Mucosa of descending colon (tissue), 3 donors: Measurements from ENCODE around the gene EVPLL. TPM values are rescaled to one million over a fixed set of nuclear protein-coding genes. Genes with fewer than 3 reads are reported as not detected.
"Not testable (repeated sequence)": the region's sequence is repeated elsewhere in the genome, so short reads cannot be mapped to it uniquely, and the experiment has no call there.

Experiments
- ATAC-seq: fragments of 200-7000 bp; cut with Tn5 transposase; one replicate; pipeline ENCODE4 v1.9.1; 2020; ENCODE audit warnings: mild to moderate bottlenecking, moderate library complexity
- DNase-seq, 3 donors: peaks; one replicate each; pipeline ENCODE4 v3.0.0-alpha.2; 2020
- H3K36me3 ChIP-seq: fragments of 200-600 bp; one replicate; pipeline ENCODE4 v1.8.0; 2021; ENCODE audit warnings: low read depth, mild to moderate bottlenecking
- H3K4me1 ChIP-seq: fragments of 200-600 bp; one replicate; pipeline ENCODE4 v1.8.0; 2021; ENCODE audit warnings: low read depth, mild to moderate bottlenecking
- H3K4me3 ChIP-seq: fragments of 200-600 bp; one replicate; pipeline ENCODE4 v1.8.0; 2021; ENCODE audit warnings: mild to moderate bottlenecking
- H3K9me3 ChIP-seq: fragments of 200-600 bp; one replicate; pipeline ENCODE4 v1.8.0; 2021; ENCODE audit warnings: mild to moderate bottlenecking
- intact Hi-C, 2 donors: fragments of 100-400 bp; cut with DNase I in 1 of 2; cut with micrococcal nuclease in 1 of 2; formaldehyde crosslinking; loops; one replicate each; pipeline versions ENCODE4 v1.11.0 to v1.11.1; 2022; cut with DNase I, micrococcal nuclease
- long read RNA-seq, 2 donors: library from polyadenylated mRNA; unstranded; transcript quantifications; one replicate each; pipeline ENCODE4 v2.0.0, GENCODE V29; 2019 to 2021
- total RNA-seq, 3 donors: library from RNA; stranded (reverse); fragmentation: NEBNext Ultra II Directional in 2 of 3; extraction: Animal tissue kit (Norgen Biotek cat#: 25700) in 2 of 3; gene quantifications; one replicate each; pipeline versions ENCODE4 v1.2.1 to v1.2.4, GENCODE V29; 2021 to 2023
- TF ChIP-seq, protein P1 (sequence below): fragments of 200-600 bp; IDR thresholded peaks from one replicate; pipeline ENCODE4 v1.8.0; 2022; ENCODE audit warnings: antibody characterized with exemption, mild to moderate bottlenecking
- donor health status: DM: no; HTN: no; CAD: no; lungs with moderate emphysema.
- donor health status: DM: no; HTN: no; CAD: no.
- donor health status: DM: no; HTN: yes; CAD: no.

Gene EVPLL
- total RNA-seq = under 1 TPM in 2 of 3 donors, not detected in 1; 0.13 to 0.23 TPM
- long read RNA-seq, donor 1 = 0 reads
- long read RNA-seq, donor 2 = 0 reads

DNA sequence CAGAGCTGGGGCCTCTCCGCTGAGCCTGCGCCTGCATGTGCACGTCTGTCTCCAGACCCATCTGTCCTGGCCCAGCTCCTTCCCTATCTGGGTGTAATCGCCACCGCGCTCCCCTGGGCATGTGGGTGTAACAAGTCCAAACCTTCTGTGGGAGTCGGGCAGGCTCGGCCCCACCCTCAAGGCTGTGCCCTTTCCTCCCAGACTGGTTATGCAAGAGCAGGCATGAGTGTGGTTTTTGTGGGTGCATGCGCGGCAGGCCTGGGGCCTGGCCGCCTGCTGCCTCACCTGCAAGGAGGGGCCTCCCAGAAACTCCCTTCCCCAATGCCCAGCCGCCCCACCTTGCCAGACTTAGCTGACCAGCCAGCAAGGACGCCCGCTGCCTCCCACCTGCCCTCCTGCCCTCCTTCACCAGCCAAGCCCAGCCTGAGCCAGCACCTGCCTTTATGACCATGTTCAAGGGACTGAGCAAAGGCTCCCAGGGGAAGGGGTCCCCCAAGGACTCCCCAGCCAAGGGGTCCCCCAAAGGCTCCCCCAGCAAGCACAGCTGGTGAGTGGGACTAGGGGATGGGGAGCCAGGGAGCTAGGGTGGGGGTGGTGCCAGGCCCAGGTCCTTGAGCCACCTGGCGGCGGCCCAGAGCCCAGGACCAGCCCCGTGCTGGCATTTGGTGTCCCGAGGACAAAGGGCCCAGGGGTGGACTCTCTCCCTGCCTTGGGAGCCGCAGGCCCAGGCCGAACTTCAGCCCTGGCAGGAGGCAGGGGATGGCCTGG is at the start of gene EVPLL:
Gene EVPLL, plus strand, starts transcription at position 342 of the 768 bp plus-strand sequence. CDS start 3,160 bp downstream, outside the sequence.
- TF ChIP-seq, protein P1, sequence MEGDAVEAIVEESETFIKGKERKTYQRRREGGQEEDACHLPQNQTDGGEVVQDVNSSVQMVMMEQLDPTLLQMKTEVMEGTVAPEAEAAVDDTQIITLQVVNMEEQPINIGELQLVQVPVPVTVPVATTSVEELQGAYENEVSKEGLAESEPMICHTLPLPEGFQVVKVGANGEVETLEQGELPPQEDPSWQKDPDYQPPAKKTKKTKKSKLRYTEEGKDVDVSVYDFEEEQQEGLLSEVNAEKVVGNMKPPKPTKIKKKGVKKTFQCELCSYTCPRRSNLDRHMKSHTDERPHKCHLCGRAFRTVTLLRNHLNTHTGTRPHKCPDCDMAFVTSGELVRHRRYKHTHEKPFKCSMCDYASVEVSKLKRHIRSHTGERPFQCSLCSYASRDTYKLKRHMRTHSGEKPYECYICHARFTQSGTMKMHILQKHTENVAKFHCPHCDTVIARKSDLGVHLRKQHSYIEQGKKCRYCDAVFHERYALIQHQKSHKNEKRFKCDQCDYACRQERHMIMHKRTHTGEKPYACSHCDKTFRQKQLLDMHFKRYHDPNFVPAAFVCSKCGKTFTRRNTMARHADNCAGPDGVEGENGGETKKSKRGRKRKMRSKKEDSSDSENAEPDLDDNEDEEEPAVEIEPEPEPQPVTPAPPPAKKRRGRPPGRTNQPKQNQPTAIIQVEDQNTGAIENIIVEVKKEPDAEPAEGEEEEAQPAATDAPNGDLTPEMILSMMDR = no peak
- ATAC-seq (peak; percentile 86), DNase-seq (peak; percentile 72 to 83 (median 80))
- H3K36me3 ChIP-seq = no peaks in the 10 kb centered on the region
- intact Hi-C loops = no loop called here
- H3K4me3 ChIP-seq = no peak within 1 kb of the TSS
- H3K4me1 ChIP-seq = peaks cover 11% of the 10 kb centered on the region
- H3K9me3 ChIP-seq = no peaks in the 10 kb centered on the region

DNA sequence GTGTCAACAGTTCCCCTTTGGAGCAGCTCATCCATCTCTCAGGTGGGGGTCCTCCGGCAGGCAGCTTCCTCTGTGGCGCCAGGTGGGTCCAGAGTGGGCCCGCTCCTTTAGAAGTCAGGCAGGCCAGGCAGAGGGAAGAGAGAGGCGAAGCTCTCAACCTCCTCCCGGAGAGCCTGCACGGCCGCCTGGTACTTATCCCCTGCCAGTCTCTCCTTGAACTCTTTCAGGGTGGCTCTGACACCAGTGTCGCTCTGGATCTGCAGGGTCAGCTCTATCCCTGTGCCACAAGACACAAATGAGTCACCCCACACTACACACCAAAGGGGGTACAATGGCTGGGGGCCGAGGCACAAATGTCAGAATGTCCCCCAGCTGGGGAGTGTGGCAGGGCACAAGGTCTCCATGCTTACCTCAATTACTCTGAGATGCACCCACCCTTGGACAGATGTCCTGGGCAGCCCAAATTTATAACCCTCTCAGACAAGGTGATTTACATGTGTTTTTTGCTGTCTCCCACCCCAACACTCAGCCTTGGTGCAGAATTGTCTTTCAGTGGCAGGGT is 48.9 kb upstream of the EVPLL start:
- Histone ChIP-seq H3K9me3 (no peaks in the 10 kb centered on the region), H3K36me3 (no peaks in the 10 kb centered on the region), H3K4me1 (no peaks in the 10 kb centered on the region), H3K4me3 (no peak overlapping the region)
- intact Hi-C loops = no loop called here
- TF ChIP-seq, protein P1 = no peak
- DNase-seq = no peak
- ATAC-seq = no peak

DNA sequence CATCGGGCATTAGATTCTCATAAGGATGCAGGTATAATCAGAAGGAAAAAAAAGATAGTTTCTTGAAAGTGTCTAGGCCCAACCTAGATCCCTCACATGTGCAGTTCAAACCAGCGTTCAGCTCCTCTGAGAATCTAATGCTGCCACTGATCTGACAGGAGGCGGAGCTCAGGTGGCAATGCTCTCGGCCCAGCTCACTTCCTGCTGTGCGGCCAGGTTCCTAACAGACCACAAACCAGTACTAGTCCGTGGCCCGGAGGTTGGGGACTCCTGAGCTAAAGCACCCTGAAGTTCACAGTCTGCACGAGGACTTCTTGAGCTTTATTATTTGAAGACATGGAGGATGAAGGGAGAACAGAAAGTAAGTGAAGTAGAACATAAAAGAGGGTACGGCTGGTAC is 45.7 kb upstream of the EVPLL start:
- intact Hi-C loops = no loop called here
- H3K4me3 ChIP-seq = no peak overlapping the region
- no peaks in the 10 kb centered on the region for H3K4me1 ChIP-seq
- H3K36me3 ChIP-seq = no peaks in the 10 kb centered on the region
- no peaks in the 10 kb centered on the region for H3K9me3 ChIP-seq
- TF ChIP-seq, protein P1 = no peak
- ATAC-seq (peak; percentile 42), DNase-seq (no peak)

DNA sequence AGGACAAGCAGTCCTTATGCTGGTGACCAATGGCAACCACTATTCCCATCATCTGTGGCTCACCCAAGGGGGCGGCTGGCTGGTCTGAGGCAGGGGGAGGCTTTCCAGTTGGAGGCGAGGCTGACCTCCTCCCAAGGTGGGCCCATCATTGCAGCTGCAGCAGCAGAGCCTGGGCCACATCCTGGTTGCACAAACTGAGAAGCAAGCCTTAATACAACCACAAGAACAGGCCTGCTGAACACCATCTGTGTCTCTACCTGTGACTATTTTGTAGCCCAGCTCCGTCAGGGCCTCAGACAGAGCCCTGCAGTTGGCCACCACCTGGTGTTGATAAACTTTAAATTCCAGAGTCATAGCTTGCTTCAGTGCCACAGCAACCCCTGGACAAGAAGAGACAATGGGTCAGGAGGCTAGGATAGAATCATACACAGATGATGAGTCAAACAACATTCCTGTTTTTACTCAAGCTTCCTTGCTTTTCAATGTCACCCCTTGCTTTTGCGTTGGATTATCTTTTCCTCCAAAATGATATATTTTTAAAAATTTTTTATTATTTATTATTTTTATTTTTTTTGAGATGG is 44.6 kb upstream of the EVPLL start:
- no peak for DNase-seq
- Histone ChIP-seq H3K4me1 (no peaks in the 10 kb centered on the region), H3K4me3 (no peak overlapping the region), H3K9me3 (no peaks in the 10 kb centered on the region), H3K36me3 (no peaks in the 10 kb centered on the region)
- intact Hi-C loops = no loop called here
- TF ChIP-seq, protein P1 = no peak
- peak; percentile 19 for ATAC-seq

DNA sequence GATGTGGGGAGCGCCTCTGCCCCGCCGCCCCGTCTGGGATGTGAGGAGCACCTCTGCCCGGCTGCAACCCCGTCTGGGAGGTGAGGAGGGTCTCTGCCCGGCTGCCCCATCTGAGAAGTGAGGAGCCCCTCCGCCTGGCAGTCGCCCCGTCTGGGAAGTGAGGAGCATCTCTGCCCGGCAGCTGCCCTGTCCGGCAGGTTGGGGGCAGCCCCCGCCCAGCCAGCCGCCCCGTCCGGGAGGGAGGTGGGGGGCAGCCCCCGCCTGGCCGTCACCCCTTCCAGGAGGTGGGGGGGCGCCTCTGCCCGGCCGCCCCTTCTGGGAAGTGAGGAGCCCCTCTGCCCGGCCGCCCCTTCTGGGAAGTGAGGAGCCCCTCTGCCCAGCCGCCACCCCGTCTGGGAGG is 39.4 kb upstream of the EVPLL start:
- ATAC-seq, intact Hi-C loops, H3K9me3 ChIP-seq, H3K4me1 ChIP-seq, H3K4me3 ChIP-seq, DNase-seq, H3K36me3 ChIP-seq: not testable (repeated sequence)

DNA sequence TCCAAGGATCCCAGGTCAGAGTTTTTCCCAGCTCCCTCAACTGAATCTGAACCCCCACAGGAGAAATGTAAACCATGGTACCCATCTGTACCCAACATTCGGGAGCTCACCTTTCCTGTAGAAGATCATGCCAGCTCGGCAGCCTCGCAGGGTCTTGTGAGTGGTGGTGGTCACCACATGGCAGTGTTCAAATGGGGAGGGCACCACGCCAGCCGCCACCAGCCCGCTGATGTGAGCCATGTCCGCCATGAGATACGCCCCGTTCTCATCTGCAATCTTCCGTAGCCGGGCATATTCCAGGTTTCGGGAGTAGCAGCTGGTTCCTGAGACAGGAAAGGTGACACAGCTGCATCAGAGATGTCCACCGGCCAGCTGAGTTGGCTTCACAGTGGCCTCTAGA is 37.6 kb upstream of the EVPLL start:
- H3K9me3 ChIP-seq = no peaks in the 10 kb centered on the region
- H3K36me3 ChIP-seq = no peaks in the 10 kb centered on the region
- H3K4me3 ChIP-seq = no peak overlapping the region
- H3K4me1 ChIP-seq = no peaks in the 10 kb centered on the region
- DNase-seq = no peak
- TF ChIP-seq, protein P1 = no peak
- ATAC-seq = no peak
- intact Hi-C loops = no loop called here
